Endodermal cell (in vitro differentiated cells): ENCODE results near the gene TSPAN9. TPM values are rescaled to one million over a fixed set of nuclear protein-coding genes. Genes with fewer than 3 reads are reported as not detected.

Experiments used
- DNase-seq: peaks from one replicate; pipeline ENCODE4 v3.0.0-alpha.2; 2017
- H3K27ac ChIP-seq: 2 replicates; pipeline ENCODE4 v1.5.1; 2013; ENCODE audit warnings: mild to moderate bottlenecking, low read depth, low read length, moderate library complexity
- H3K27me3 ChIP-seq: 2 replicates; pipeline ENCODE4 v1.6.1; 2013; ENCODE audit warnings: mild to moderate bottlenecking, low read length, moderate library complexity; ENCODE audit not compliant: insufficient read depth, control insufficient read depth, poor library complexity, severe bottlenecking
- H3K36me3 ChIP-seq: 2 replicates; pipeline ENCODE4 v1.7.0; 2013; ENCODE audit warnings: mild to moderate bottlenecking, low read length, moderate library complexity; ENCODE audit not compliant: control insufficient read depth, insufficient read depth
- H3K4me1 ChIP-seq: one replicate; pipeline ENCODE4 v1.7.0; 2013; ENCODE audit warnings: low read length; ENCODE audit not compliant: control insufficient read depth, insufficient read depth
- H3K4me3 ChIP-seq: 2 replicates; pipeline ENCODE4 v1.5.1; 2013; ENCODE audit warnings: mild to moderate bottlenecking, low read length, moderate library complexity
- H3K9ac ChIP-seq: 2 replicates; pipeline ENCODE4 v1.6.1; 2013; ENCODE audit warnings: mild to moderate bottlenecking, low read length, moderate library complexity; ENCODE audit not compliant: poor library complexity, severe bottlenecking; ENCODE audit errors: extremely low read depth
- H3K9me3 ChIP-seq: 2 replicates; pipeline ENCODE4 v1.6.1; 2013; ENCODE audit warnings: mild to moderate bottlenecking, low read length, moderate library complexity; ENCODE audit not compliant: control insufficient read depth
- H3K27ac Mint-ChIP-seq: 2 replicates; pipeline ENCODE4 v1.8.0; 2020; ENCODE audit warnings: mixed read lengths
- H3K27me3 Mint-ChIP-seq: 2 replicates; pipeline ENCODE4 v1.8.0; 2021; ENCODE audit warnings: mild to moderate bottlenecking, mixed read lengths; ENCODE audit not compliant: insufficient read depth
- H3K36me3 Mint-ChIP-seq: 2 replicates; pipeline ENCODE4 v1.8.0; 2020; ENCODE audit warnings: low read depth, mixed read lengths
- H3K4me1 Mint-ChIP-seq: 2 replicates; pipeline ENCODE4 v1.8.0; 2020; ENCODE audit warnings: mixed read lengths
- H3K4me3 Mint-ChIP-seq: 2 replicates; pipeline ENCODE4 v1.8.0; 2020; ENCODE audit warnings: mild to moderate bottlenecking, moderate library complexity, mixed read lengths
- H3K9me3 Mint-ChIP-seq: 2 replicates; pipeline ENCODE4 v1.8.0; 2020; ENCODE audit warnings: mild to moderate bottlenecking, mixed read lengths
- WGBS, 2 experiments: methylation state at CpG; one replicate each; pipeline versions ENCODE4 v1.1.5 to v1.1.7; 2013; ENCODE audit warnings: missing lambda C conversion rate in 2 of 2, mixed read lengths in 1 of 2; ENCODE audit not compliant: insufficient coverage in 1 of 2, insufficient read length in 1 of 2; 5-methylcytosine and 5-hydroxymethylcytosine counted together
- total RNA-seq, 2 donors: library from RNA; stranded (reverse); fragmentation: NEBNext Ultra II Directional in 1 of 2; extraction: Animal tissue kit (Norgen Biotek cat#: 25700) in 1 of 2; gene quantifications; 2 replicates in 1 of 2; 3 replicates in 1 of 2; pipeline ENCODE4 v1.2.1, GENCODE V29; 2021
- TF ChIP-seq, protein P1 (sequence below): fragments of 200-600 bp; sonication (generic); conservative IDR thresholded peaks from 2 replicates; pipeline ENCODE4 v1.5.0; 2021; ENCODE audit warnings: antibody characterized with exemption, mild to moderate bottlenecking

TSPAN9 gene
- total RNA-seq, 2 donors from 2014 or later: 31.9 to 80.8 TPM

GRCh38 chr12:3129301-3130056 is 52.3 kb downstream of the TSPAN9 start:
- WGBS, 2 experiments: 86 to 91% methylated on average over 8 to 11 of the region's 12 CpGs
- Mint-ChIP-seq H3K4me3 (no peak overlapping the region), H3K27me3 (no peaks in the 10 kb centered on the region), H3K9me3 (peaks cover 3% of the 10 kb centered on the region), H3K4me1 (peaks cover 14% of the 10 kb centered on the region), H3K27ac (no peak overlapping the region), H3K36me3 (peaks cover 23% of the 10 kb centered on the region)
- Histone ChIP-seq H3K4me1 (no peaks in the 10 kb centered on the region), H3K27ac (no peak overlapping the region), H3K27me3 (no peaks in the 10 kb centered on the region), H3K4me3 (no peak overlapping the region), H3K9ac (no peak overlapping the region), H3K36me3 (no peaks in the 10 kb centered on the region), H3K9me3 (no peaks in the 10 kb centered on the region)
- TF ChIP-seq, protein P1, sequence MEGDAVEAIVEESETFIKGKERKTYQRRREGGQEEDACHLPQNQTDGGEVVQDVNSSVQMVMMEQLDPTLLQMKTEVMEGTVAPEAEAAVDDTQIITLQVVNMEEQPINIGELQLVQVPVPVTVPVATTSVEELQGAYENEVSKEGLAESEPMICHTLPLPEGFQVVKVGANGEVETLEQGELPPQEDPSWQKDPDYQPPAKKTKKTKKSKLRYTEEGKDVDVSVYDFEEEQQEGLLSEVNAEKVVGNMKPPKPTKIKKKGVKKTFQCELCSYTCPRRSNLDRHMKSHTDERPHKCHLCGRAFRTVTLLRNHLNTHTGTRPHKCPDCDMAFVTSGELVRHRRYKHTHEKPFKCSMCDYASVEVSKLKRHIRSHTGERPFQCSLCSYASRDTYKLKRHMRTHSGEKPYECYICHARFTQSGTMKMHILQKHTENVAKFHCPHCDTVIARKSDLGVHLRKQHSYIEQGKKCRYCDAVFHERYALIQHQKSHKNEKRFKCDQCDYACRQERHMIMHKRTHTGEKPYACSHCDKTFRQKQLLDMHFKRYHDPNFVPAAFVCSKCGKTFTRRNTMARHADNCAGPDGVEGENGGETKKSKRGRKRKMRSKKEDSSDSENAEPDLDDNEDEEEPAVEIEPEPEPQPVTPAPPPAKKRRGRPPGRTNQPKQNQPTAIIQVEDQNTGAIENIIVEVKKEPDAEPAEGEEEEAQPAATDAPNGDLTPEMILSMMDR: no peak
- DNase-seq: no peak

- H3K4me1 Mint-ChIP-seq: peaks cover 13% of the 10 kb centered on the region
Observed at GRCh38 chr12:3130057-3130830, 53.1 kb downstream of the TSPAN9 start.

GRCh38 chr12:3131129-3131528 is 54.0 kb downstream of the TSPAN9 start:
- TF ChIP-seq, protein P1: no peak
- Histone ChIP-seq H3K4me1 (no peaks in the 10 kb centered on the region), H3K9me3 (no peaks in the 10 kb centered on the region), H3K4me3 (no peak overlapping the region), H3K27me3 (no peaks in the 10 kb centered on the region), H3K27ac (no peak overlapping the region), H3K9ac (no peak overlapping the region), H3K36me3 (no peaks in the 10 kb centered on the region)
- WGBS, 2 experiments: 88 to 94% methylated on average over 10 to 13 of the region's 13 CpGs
- Mint-ChIP-seq H3K9me3 (peaks cover 1% of the 10 kb centered on the region), H3K4me3 (no peak overlapping the region), H3K36me3 (peaks cover 23% of the 10 kb centered on the region), H3K4me1 (peaks cover 13% of the 10 kb centered on the region), H3K27me3 (no peaks in the 10 kb centered on the region), H3K27ac (peak overlapping the region; percentile 15)
- DNase-seq: no peak

More at GRCh38 chr12:3130057-3130830, 53.1 kb downstream of the TSPAN9 start:
- Histone ChIP-seq H3K27me3 (no peaks in the 10 kb centered on the region), H3K36me3 (no peaks in the 10 kb centered on the region), H3K27ac (no peak overlapping the region), H3K4me3 (no peak overlapping the region), H3K9ac (no peak overlapping the region), H3K9me3 (no peaks in the 10 kb centered on the region), H3K4me1 (no peaks in the 10 kb centered on the region)
- Mint-ChIP-seq H3K36me3 (peaks cover 23% of the 10 kb centered on the region), H3K9me3 (peaks cover 1% of the 10 kb centered on the region), H3K27me3 (no peaks in the 10 kb centered on the region), H3K4me3 (no peak overlapping the region), H3K27ac (peak overlapping the region; percentile 16)
- no peak for DNase-seq
- WGBS, 2 experiments: 87 to 90% methylated on average over 16 to 24 of the region's 24 CpGs
- TF ChIP-seq, protein P1: no peak
